IPS DF 19.7 (cell line): ENCODE data around the gene KRTAP4-4.

ENCODE experiments used
- DNase-seq: peaks from one replicate; pipeline ENCODE4 v3.0.0-alpha.2; 2013; ENCODE audit warnings: low read depth, low spot score

Gene KRTAP4-4

DNA sequence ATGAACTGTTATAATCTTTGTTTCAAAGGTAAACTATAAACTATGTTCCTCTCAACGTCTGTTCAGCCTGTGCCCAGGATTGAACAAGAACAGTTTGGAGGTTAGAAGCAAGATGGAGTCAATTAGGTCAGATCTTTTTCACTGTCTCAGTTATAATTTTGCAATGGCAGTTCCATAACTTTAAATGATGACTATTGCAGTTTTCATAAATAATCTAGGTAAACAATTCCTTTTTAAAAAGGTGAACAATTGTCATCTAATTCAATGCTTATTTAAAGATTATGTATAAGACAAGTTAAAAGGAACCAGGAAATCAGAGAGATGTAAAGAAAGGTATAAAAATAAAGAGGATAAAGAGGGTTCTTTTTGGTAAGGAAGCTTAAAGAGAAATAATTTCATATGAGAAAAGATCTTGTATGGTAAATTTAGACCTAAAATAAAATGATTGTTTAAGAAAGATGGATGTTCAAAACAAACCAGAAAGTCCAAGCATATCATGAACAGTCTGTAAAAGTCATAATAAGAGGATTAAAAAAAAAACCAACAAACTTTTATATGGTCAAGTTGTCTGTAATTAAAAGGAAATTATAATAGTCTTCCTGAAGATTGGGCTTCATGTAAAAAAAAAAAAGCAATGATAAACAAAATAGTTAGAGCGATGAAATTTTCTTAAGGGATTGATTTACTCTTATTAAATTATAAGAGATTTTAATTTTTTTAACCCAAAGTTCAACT is 49.2 kb downstream of the KRTAP4-4 start:
- no peak for DNase-seq
